Measurements from ENCODE around the gene SULT4A1. TPM values are rescaled to one million over a fixed set of nuclear protein-coding genes. Genes with fewer than 3 reads are reported as not detected.

The SULT4A1 gene
- total and polyA plus RNA-seq, 2 of the 4 experiments (the other 2 are of a cell fraction) = 1.1 to 5.2 TPM

DNA sequence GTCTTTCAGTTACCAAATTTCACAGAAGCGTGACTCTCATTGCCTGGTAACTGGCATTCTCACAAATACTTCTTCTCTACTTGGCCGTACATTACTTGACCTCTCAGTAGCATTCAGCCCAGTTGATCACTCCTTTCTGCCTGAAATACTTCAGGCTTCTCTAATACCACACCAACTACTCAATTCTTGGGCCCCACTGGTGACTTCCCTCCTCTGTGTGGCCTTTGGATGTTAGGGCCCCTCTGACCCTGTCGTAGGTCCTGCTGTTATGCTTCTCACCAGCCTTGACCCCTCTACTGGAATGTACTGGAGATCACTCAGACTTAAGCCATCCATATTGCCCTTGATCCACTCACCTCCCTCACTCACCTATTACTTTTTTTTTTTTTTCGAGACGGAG is 48.0 kb downstream of the SULT4A1 start:
- Histone ChIP-seq H2BK20ac (ENCODE audit: low read depth, low read length) (no peak overlapping the region), H3K36me3 (ENCODE audit: control insufficient read depth, insufficient read depth, low read length) (no peaks in the 10 kb centered on the region), H2AFZ (replicated peaks; ENCODE audit: low read length, poor library complexity) (no peak overlapping the region), H2AK9ac (replicated peaks; ENCODE audit: low read depth, low read length, poor library complexity) (no peak overlapping the region), H2BK15ac (ENCODE audit: low read depth, low read length) (no peak overlapping the region), H4K8ac (ENCODE audit: low read depth in 2 of 2, low read length in 2 of 2) (no peak overlapping the region), H3K14ac (replicated peaks; ENCODE audit: low read depth, low read length) (no peak overlapping the region), H3K27me3 (ENCODE audit: control insufficient read depth, insufficient read depth, low read length) (no peaks in the 10 kb centered on the region), H2BK5ac (ENCODE audit: low read depth, low read length, poor library complexity, severe bottlenecking) (no peak overlapping the region), H3K4me3 (ENCODE audit: insufficient read depth, low read depth, low read length) (no peak overlapping the region), H3K18ac (ENCODE audit: low read depth, low read length) (no peak overlapping the region), H3K9ac (ENCODE audit: low read depth, low read length) (no peak overlapping the region), H2BK120ac (ENCODE audit: low read depth, low read length) (no peak overlapping the region), H3K9me1 (ENCODE audit: insufficient read depth, low read length) (peaks cover 7% of the 10 kb centered on the region), H2AK5ac (ENCODE audit: low read depth, low read length) (no peak overlapping the region), H3K27ac (ENCODE audit: insufficient read depth, low read length) (no peak overlapping the region), H4K20me1 (ENCODE audit: insufficient read depth, low read length) (no peaks in the 10 kb centered on the region), H3K4me1 (ENCODE audit: control insufficient read depth, insufficient read depth, low read length) (peaks cover 6% of the 10 kb centered on the region), H3K4ac (ENCODE audit: low read depth, low read length) (no peak overlapping the region), H3K56ac (ENCODE audit: extremely low read depth, insufficient read depth, low read length) (no peak overlapping the region), H4K91ac (ENCODE audit: insufficient read depth, low read depth, low read length) (no peak overlapping the region), H3K9me3 (ENCODE audit: control insufficient read depth, insufficient read depth, low read length) (no peaks in the 10 kb centered on the region), H4K5ac (ENCODE audit: low read depth, low read length) (no peak overlapping the region), H3K23ac (ENCODE audit: low read depth, low read length) (no peak overlapping the region), H3K4me2 (ENCODE audit: low read depth, low read length) (no peak overlapping the region), H3K79me1 (ENCODE audit: low read depth in 1 of 2, low read length in 2 of 2) (peaks cover 12 to 23% of the 10 kb centered on the region in 2 experiments)
- TF ChIP-seq, protein P1, sequence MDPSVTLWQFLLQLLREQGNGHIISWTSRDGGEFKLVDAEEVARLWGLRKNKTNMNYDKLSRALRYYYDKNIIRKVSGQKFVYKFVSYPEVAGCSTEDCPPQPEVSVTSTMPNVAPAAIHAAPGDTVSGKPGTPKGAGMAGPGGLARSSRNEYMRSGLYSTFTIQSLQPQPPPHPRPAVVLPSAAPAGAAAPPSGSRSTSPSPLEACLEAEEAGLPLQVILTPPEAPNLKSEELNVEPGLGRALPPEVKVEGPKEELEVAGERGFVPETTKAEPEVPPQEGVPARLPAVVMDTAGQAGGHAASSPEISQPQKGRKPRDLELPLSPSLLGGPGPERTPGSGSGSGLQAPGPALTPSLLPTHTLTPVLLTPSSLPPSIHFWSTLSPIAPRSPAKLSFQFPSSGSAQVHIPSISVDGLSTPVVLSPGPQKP (IDR thresholded peaks at IDR 0.05; ENCODE audit: borderline replicate concordance, low read depth, low read length) = no peak
- TF ChIP-seq MAFK (IDR thresholded peaks at IDR 0.05; ENCODE audit: low read depth, low read length) = no peak
- TF ChIP-seq CHD1 (IDR thresholded peaks at IDR 0.05; ENCODE audit: low read depth, low read length) = no peak
- no peak for TF ChIP-seq RAD21 (IDR thresholded peaks at IDR 0.05; ENCODE audit: low read length)
- TF ChIP-seq, protein P2, sequence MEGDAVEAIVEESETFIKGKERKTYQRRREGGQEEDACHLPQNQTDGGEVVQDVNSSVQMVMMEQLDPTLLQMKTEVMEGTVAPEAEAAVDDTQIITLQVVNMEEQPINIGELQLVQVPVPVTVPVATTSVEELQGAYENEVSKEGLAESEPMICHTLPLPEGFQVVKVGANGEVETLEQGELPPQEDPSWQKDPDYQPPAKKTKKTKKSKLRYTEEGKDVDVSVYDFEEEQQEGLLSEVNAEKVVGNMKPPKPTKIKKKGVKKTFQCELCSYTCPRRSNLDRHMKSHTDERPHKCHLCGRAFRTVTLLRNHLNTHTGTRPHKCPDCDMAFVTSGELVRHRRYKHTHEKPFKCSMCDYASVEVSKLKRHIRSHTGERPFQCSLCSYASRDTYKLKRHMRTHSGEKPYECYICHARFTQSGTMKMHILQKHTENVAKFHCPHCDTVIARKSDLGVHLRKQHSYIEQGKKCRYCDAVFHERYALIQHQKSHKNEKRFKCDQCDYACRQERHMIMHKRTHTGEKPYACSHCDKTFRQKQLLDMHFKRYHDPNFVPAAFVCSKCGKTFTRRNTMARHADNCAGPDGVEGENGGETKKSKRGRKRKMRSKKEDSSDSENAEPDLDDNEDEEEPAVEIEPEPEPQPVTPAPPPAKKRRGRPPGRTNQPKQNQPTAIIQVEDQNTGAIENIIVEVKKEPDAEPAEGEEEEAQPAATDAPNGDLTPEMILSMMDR (conservative IDR thresholded peaks at IDR 0.05; ENCODE audit: low read depth, low read length) = no peak
- TF ChIP-seq NFE2L2 (IDR thresholded peaks at IDR 0.05; ENCODE audit: low read depth, low read length) = no peak
- TF ChIP-seq RCOR1 (IDR thresholded peaks at IDR 0.05; ENCODE audit: insufficient replicate concordance, low read length) = no peak
- TF ChIP-seq CEBPB (IDR thresholded peaks at IDR 0.05; ENCODE audit: low read depth, low read length) = no peak
- TF ChIP-seq POLR2A (IDR thresholded peaks at IDR 0.05; ENCODE audit: low read depth, low read length) = no peak
- ChIA-PET POLR2A (ENCODE audit: unreplicated experiment) (no interaction called here), CTCF (no interaction called here)
- dilution Hi-C loops (cut with HindIII; ENCODE audit: low sequenced_read_pairs, unreplicated experiment) = no loop called here
- DNase-seq (no peak), ATAC-seq (ENCODE audit: low read depth) (no peak)
- in situ Hi-C loops (cut with MboI; ENCODE audit: low sequenced_read_pairs) = no loop called here
- BruUV-seq (replicated peaks) = no TSS peak
- intact Hi-C loops (cut with micrococcal nuclease) = loop anchor here (5.0 kb wide), 1 partner anchor 552 kb away; no protein-coding TSS in a partner anchor
- 100% methylated on average over 2 of the region's 5 CpGs; no CpG with 5 or more reads in 1 of the 2 experiments for WGBS, 2 experiments (ENCODE audit: extremely low coverage in 2 of 2, insufficient read length in 1 of 2)
